NT2/D1 (cell line): ENCODE measurements around the gene BLOC1S6.

Experiments used
- SUZ12 ChIP-seq: IDR thresholded peaks from 2 replicates; pipeline ENCODE4 v1.6.1; 2011; ENCODE audit not compliant: insufficient read length, insufficient read depth; ENCODE audit errors: extremely low read depth
- YY1 ChIP-seq: IDR thresholded peaks from 2 replicates; pipeline ENCODE4 v1.6.1; 2011; ENCODE audit not compliant: insufficient read length, insufficient read depth

DNA sequence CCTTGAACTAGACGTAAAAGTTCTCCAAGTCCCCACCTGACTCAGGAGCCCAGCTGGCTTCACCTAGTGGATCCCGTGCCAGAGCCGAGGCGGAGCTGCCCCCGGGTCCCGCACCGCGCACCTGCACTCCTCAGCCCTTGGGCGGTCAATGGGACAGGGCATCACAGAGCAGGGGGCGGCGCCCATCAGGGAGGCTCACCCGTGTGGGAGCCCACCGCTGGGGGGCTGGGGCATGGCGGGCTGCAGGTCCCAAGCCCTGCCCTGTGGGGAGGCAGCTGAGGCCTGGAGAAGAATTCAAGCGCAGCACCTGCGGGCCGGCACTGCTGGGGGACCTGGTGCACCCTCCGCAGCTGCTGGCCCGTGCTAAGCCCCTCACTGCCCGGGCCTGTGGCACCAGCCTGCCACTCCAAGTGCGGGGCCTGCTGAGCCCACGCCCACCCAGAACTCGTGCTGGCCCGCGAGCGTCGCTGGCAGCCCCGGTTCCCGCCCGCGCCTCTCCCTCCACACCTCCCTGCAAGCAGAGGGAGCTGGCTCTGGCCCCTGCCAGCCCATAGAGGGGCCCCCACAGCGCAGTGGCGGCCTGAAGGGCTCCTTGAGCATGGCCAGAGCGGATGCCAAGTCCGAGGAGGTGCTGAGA lies 63.8 kb downstream of the BLOC1S6 start:
- no peak for TF ChIP-seq YY1
- TF ChIP-seq SUZ12: no peak
